Immature natural killer cell (primary cell): Measurements from ENCODE around the gene ATP5IF1. TPM values are rescaled to one million over a fixed set of nuclear protein-coding genes. Genes with fewer than 3 reads are reported as not detected.

Experiments
- DNase-seq, 3 donors: peaks; one replicate each; pipeline ENCODE4 v3.0.0; 2022; ENCODE audit warnings: mixed read lengths in 1 of 3
- H3K27ac Mint-ChIP-seq, 6 donors: one replicate each; pipeline ENCODE4 v1.8.0; 2020; ENCODE audit warnings: mixed read lengths in 6 of 6, mild to moderate bottlenecking in 5 of 6, inconsistent platforms in 4 of 6, moderate library complexity in 3 of 6
- H3K27me3 Mint-ChIP-seq, 3 donors: one replicate each; pipeline ENCODE4 v1.8.0; 2020 to 2021; ENCODE audit warnings: low read depth in 3 of 3, mild to moderate bottlenecking in 3 of 3, mixed read lengths in 3 of 3, moderate library complexity in 3 of 3, inconsistent platforms in 1 of 3
- H3K36me3 Mint-ChIP-seq, 3 donors: one replicate each; pipeline ENCODE4 v1.8.0; 2020; ENCODE audit warnings: mixed read lengths in 3 of 3, inconsistent platforms in 2 of 3, mild to moderate bottlenecking in 2 of 3
- H3K4me1 Mint-ChIP-seq, 2 donors: one replicate each; pipeline ENCODE4 v1.8.0; 2020; ENCODE audit warnings: inconsistent platforms in 2 of 2, mild to moderate bottlenecking in 2 of 2, mixed read lengths in 2 of 2, moderate library complexity in 1 of 2
- H3K4me3 Mint-ChIP-seq, 5 donors: one replicate each; pipeline ENCODE4 v1.8.0; 2020; ENCODE audit warnings: mild to moderate bottlenecking in 5 of 5, mixed read lengths in 5 of 5, inconsistent platforms in 3 of 5, moderate library complexity in 3 of 5
- H3K9me3 Mint-ChIP-seq, 6 donors: one replicate each; pipeline ENCODE4 v1.8.0; 2020; ENCODE audit warnings: mild to moderate bottlenecking in 6 of 6, mixed read lengths in 6 of 6, inconsistent platforms in 4 of 6, moderate library complexity in 3 of 6
- polyA plus RNA-seq, 3 donors: library from polyadenylated mRNA; unstranded; fragments of 300-500 nt; fragmentation: Illumina TruSeq; gene quantifications; one replicate each; pipeline ENCODE4 v1.2.3, GENCODE V29; 2021

ATP5IF1 gene
- polyA plus RNA-seq, 3 donors from 2014 or later: 462 to 960 (median 728) TPM

DNA sequence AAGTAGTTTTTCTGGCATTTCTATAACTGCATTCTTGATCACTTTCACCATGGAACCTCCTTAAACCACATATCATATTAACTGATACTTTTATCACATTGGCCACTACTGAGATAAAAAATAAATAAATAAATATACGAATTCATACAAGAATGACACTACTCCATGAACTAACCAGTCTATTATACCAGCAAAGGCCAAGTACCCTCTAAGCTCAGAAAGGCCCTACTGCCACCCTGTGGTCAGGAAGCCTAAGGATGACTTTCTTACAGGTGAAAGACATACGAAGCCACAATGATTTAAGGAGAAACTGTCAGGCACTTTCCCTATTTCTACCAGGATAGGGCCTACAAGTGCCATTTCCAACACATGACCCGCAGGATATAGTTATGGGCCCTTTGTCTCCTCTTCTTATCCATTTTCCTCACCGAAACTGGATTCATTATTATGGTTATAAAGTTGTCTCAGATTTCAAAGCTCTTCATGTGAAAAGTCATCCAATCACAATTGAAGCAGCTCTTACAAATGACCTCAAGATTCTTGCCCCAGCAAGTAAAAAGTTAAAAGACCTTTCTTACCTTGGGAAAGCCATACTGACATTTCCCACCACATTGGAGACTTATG, 27.0 kb upstream of the ATP5IF1 start:
- peak overlapping the region in 3 of 6 donors; percentile 21 to 78 (median 48) for H3K27ac Mint-ChIP-seq
- DNase-seq: peak; percentile 56 to 70 (median 63)
- peaks cover 8 to 16% of the 10 kb centered on the region in 2 donors for H3K4me1 Mint-ChIP-seq
- no peak overlapping the region for H3K4me3 Mint-ChIP-seq
- no peaks in the 10 kb centered on the region for H3K27me3 Mint-ChIP-seq
- H3K9me3 Mint-ChIP-seq: no peaks in the 10 kb centered on the region
- peaks cover 11 to 46% (median 21%) of the 10 kb centered on the region in 3 donors for H3K36me3 Mint-ChIP-seq

- no peaks in the 10 kb centered on the region for H3K9me3 Mint-ChIP-seq
- no peak overlapping the region for H3K4me3 Mint-ChIP-seq
- H3K27ac Mint-ChIP-seq: peak overlapping the region in 1 of 6 donors; percentile 39
- peaks cover 4 to 40% (median 20%) of the 10 kb centered on the region in 3 donors for H3K36me3 Mint-ChIP-seq
- H3K27me3 Mint-ChIP-seq: no peaks in the 10 kb centered on the region
- peaks cover 8 to 16% of the 10 kb centered on the region in 2 donors for H3K4me1 Mint-ChIP-seq
- no peak for DNase-seq
Observed at GRCh38 chr1:28209700-28210099, 26.2 kb upstream of the ATP5IF1 start.

DNA sequence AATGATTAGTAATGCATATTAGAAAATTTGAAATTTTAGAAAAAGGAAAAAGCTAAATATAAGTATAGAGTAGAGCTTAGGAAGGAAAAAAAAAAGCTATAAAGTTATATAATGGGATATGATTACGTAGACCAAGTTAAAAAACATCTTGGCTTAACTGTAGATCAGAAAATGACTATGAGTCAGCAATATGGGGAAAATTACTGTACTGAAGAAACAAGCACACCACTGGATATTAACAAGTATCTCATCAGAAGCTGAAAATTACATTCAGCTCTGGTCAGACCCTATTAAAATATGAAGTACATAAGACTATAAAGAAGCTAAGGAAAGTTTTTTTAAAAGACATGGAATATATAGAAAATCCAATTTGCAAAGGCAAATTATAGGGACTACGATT, 22.6 kb upstream of the ATP5IF1 start:
- no peak for DNase-seq
- no peak overlapping the region for H3K27ac Mint-ChIP-seq
- H3K27me3 Mint-ChIP-seq: no peaks in the 10 kb centered on the region
- H3K36me3 Mint-ChIP-seq: peaks cover 0 to 26% (median 12%) of the 10 kb centered on the region in 3 donors
- H3K4me1 Mint-ChIP-seq: peaks cover 6 to 15% of the 10 kb centered on the region in 2 donors
- no peaks in the 10 kb centered on the region for H3K9me3 Mint-ChIP-seq
- H3K4me3 Mint-ChIP-seq: no peak overlapping the region

DNA sequence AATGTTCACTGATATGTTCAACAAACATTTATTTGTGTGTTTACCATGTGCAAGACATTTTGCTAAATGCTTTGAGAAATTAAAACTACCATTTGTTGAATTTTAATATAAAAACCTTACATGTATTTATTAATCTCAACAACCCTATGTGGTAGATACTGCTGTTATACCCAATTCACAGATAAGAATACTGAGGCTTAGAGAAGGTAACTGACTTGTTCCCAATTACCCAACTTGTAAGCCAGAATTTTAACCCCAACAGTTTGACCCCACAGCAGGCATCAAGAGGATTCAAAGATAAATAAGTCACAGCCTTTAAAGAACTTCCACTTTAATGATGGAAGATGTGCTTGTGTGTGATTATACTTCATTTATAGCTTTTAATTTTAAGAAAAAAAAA, 6.8 kb upstream of the ATP5IF1 start:
- Mint-ChIP-seq H3K4me1 (peaks cover 27 to 54% of the 10 kb centered on the region in 2 donors), H3K27me3 (peaks cover 3 to 5% (median 5%) of the 10 kb centered on the region in 3 donors), H3K4me3 (no peak overlapping the region), H3K27ac (peak overlapping the region in 1 of 6 donors; percentile 11), H3K9me3 (no peaks in the 10 kb centered on the region), H3K36me3 (peaks cover 11 to 30% (median 23%) of the 10 kb centered on the region in 3 donors)
- no peak for DNase-seq

DNA sequence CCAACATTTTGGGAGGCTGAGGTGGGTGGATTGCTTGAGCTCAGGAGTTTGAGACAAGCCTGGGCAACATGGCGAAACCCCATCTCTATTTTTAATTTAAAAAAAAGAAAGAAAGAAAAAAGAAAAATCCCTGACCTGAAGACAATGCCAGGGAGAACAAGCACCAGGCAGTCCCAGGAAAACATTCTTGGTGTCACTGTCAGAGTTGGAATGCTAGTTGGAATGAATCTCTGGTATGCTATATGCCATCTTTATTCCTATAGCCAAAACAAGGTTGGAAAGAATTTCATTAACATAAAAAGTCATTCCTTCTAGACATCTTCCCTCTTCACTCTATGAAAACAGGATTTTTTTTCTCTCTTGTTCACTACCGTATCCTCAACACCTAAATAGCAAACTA, 5.9 kb upstream of the ATP5IF1 start:
- H3K36me3 Mint-ChIP-seq: peaks cover 9 to 30% (median 20%) of the 10 kb centered on the region in 3 donors
- peaks cover 27 to 57% of the 10 kb centered on the region in 2 donors for H3K4me1 Mint-ChIP-seq
- H3K4me3 Mint-ChIP-seq: peak overlapping the region in 1 of 5 donors; percentile 35
- H3K27me3 Mint-ChIP-seq: peaks cover 5% of the 10 kb centered on the region in 3 donors
- DNase-seq: no peak
- H3K9me3 Mint-ChIP-seq: no peaks in the 10 kb centered on the region
- peak overlapping the region in 2 of 6 donors; percentile 35 to 40 for H3K27ac Mint-ChIP-seq

- Mint-ChIP-seq H3K9me3 (no peaks in the 10 kb centered on the region), H3K4me1 (peaks cover 27 to 52% of the 10 kb centered on the region in 2 donors), H3K4me3 (peak within 1 kb of the TSS; percentile 97 to 100 (median 99)), H3K27me3 (peaks cover 5% of the 10 kb centered on the region in 3 donors), H3K27ac (peak within 1 kb of the TSS; percentile 97 to 100 (median 99)), H3K36me3 (peaks cover 0 to 13% (median 7%) of the 10 kb centered on the region in 3 donors)
- DNase-seq: peak; percentile 87 to 89 (median 88)
Observed at GRCh38 chr1:28232558-28233263, 3.2 kb upstream of the ATP5IF1 start, which contains the start of gene DNAJC8. TSS of gene DNAJC8 (minus strand) at chr1:28233029. CDS start at chr1:28232998, 31 bp downstream.

DNA sequence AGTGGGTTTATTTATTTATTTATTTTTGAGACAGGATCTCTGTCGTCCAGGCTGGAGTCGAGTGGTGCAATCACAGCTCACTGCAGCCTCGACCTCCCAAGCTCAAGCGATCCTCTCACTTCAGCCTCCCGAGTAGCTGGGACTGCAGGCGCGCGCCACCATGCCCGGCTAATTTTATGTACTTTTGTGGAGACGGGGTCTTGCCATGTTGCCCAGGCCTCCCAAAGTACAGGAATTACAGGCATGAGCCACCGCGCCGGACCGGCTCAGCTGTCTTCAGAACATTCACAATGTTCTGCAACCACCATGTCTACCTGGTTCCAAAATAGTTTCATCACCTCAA, 2.7 kb upstream of the ATP5IF1 start:
- H3K9me3 Mint-ChIP-seq: no peaks in the 10 kb centered on the region
- H3K4me1 Mint-ChIP-seq: peaks cover 27 to 52% of the 10 kb centered on the region in 2 donors
- H3K27ac Mint-ChIP-seq: peak overlapping the region in 4 of 6 donors; percentile 24 to 97 (median 40)
- peaks cover 5% of the 10 kb centered on the region in 3 donors for H3K27me3 Mint-ChIP-seq
- no peak for DNase-seq
- H3K4me3 Mint-ChIP-seq: peak overlapping the region; percentile 46 to 100 (median 97)
- H3K36me3 Mint-ChIP-seq: peaks cover 0 to 10% (median 7%) of the 10 kb centered on the region in 3 donors

- no peaks in the 10 kb centered on the region for H3K9me3 Mint-ChIP-seq
- H3K27ac Mint-ChIP-seq: no peak overlapping the region
- H3K27me3 Mint-ChIP-seq: peaks cover 5% of the 10 kb centered on the region in 3 donors
- peaks cover 0 to 3% (median 0%) of the 10 kb centered on the region in 3 donors for H3K36me3 Mint-ChIP-seq
- H3K4me1 Mint-ChIP-seq: peaks cover 19 to 26% of the 10 kb centered on the region in 2 donors
- no peak overlapping the region for H3K4me3 Mint-ChIP-seq
- DNase-seq: no peak
Observed at GRCh38 chr1:28236656-28237322, 865 bp downstream of the ATP5IF1 start.

- Mint-ChIP-seq H3K27me3 (peaks cover 0 to 1% (median 0%) of the 10 kb centered on the region in 3 donors), H3K27ac (peak overlapping the region in 2 of 6 donors; percentile 45 to 49), H3K4me1 (peaks cover 11 to 16% of the 10 kb centered on the region in 2 donors), H3K36me3 (peaks cover 0 to 3% (median 2%) of the 10 kb centered on the region in 3 donors), H3K9me3 (no peaks in the 10 kb centered on the region), H3K4me3 (no peak overlapping the region)
- DNase-seq: no peak
Observed at GRCh38 chr1:28239004-28239403, 3.1 kb downstream of the ATP5IF1 start.

GRCh38 chr1:28240024-28240423, 4.1 kb downstream of the ATP5IF1 start:
- DNase-seq: no peak
- Mint-ChIP-seq H3K4me1 (peaks cover 21 to 22% of the 10 kb centered on the region in 2 donors), H3K36me3 (peaks cover 0 to 4% (median 3%) of the 10 kb centered on the region in 3 donors)

DNA sequence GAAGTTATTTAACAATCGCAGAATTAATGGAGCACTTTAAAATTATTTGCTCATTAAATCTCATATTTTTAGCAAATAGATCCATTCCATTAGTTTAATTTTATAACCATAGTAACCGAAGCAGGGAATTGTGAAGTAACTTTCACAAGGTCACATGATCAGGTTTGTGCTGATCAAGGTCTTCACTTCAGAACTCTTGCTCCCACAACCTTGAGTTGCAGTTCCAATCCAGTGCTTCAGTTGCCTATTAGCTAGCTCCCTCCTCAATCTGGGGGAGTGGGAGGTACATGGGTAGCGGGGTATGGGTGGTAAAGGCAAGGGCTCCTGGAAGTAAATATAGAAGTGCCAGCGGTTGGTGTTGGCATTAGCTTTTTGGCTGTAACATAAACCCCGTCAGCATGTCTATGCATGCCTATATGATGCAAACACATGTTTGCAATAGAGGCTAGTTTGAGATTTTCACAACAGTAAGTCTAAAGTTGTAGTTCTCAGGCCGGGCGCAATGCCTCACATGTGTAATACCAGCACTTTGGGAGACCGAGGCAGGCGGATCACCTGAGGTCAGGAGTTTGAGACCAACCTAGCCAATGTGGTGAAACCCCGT, 5.8 kb downstream of the ATP5IF1 start:
- H3K4me1 Mint-ChIP-seq: peaks cover 31 to 35% of the 10 kb centered on the region in 2 donors
- H3K4me3 Mint-ChIP-seq: no peak overlapping the region
- no peak for DNase-seq
- H3K27ac Mint-ChIP-seq: peak overlapping the region in 2 of 6 donors; percentile 12 to 29
- peaks cover 0 to 4% (median 3%) of the 10 kb centered on the region in 3 donors for H3K36me3 Mint-ChIP-seq
- H3K27me3 Mint-ChIP-seq: peaks cover 0 to 6% (median 0%) of the 10 kb centered on the region in 3 donors
- H3K9me3 Mint-ChIP-seq: no peaks in the 10 kb centered on the region

More at GRCh38 chr1:28240024-28240423, 4.1 kb downstream of the ATP5IF1 start:
- no peak overlapping the region for H3K4me3 Mint-ChIP-seq
- no peak overlapping the region for H3K27ac Mint-ChIP-seq
- H3K9me3 Mint-ChIP-seq: no peaks in the 10 kb centered on the region
- peaks cover 0 to 2% (median 0%) of the 10 kb centered on the region in 3 donors for H3K27me3 Mint-ChIP-seq

DNA sequence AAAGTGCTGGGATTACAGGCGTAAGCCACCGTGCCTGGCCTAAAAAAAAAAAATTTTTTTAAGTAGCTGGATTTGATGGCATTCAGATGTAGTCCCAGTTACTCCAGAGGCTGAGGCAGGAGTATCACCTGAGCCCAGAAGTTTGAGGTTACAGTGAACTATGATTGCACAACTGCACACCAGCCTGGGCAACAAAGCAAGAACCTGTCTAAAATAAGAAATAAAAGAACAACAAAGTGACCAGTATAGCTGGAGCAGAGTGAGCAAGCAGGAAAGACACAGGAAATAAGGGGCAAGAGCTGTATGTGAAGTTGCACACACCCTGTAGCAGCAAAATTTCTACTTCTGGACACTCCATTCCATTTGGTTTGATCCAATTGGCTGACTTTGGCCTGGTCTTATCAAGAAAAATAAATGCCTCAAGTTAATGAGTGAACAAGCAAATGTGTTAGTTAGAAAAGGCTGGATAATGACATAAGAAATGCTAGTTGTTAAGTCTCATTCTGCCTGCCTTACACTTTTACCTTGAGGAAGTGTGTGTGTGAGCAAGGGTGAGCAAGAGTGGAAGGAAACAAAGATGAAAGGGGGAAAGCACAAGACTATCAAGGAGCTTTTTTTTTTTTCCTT, 7.9 kb downstream of the ATP5IF1 start:
- Mint-ChIP-seq H3K4me1 (peaks cover 47 to 52% of the 10 kb centered on the region in 2 donors), H3K36me3 (peaks cover 0 to 4% (median 3%) of the 10 kb centered on the region in 3 donors), H3K9me3 (no peaks in the 10 kb centered on the region), H3K4me3 (peak overlapping the region; percentile 65 to 83 (median 80)), H3K27me3 (peaks cover 0 to 6% (median 3%) of the 10 kb centered on the region in 3 donors), H3K27ac (peak overlapping the region; percentile 91 to 100 (median 98))
- no peak for DNase-seq
